Measurements from ENCODE around the gene CCDC93.

CCDC93 gene

DNA sequence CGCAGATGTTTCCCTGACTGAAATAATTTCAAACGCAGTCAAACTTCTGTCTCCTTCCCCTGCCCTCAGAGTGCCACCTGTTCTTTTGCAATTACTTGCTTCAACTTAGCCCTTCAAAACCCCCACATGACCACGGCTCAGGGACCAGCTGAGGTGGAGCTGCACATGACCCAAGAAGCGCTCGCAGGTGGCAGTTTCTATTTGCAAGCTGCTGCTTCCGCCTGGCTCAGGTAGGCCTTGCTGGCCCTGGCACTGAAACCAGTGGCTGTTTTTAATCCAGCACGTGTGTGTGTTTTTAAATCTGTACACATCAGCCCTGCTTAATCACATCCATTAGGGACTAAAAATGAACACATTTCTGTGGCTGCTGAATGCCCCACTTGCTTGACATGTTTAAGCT, 95.3 kb downstream of the CCDC93 start:
- TF ChIP-seq, protein P1, sequence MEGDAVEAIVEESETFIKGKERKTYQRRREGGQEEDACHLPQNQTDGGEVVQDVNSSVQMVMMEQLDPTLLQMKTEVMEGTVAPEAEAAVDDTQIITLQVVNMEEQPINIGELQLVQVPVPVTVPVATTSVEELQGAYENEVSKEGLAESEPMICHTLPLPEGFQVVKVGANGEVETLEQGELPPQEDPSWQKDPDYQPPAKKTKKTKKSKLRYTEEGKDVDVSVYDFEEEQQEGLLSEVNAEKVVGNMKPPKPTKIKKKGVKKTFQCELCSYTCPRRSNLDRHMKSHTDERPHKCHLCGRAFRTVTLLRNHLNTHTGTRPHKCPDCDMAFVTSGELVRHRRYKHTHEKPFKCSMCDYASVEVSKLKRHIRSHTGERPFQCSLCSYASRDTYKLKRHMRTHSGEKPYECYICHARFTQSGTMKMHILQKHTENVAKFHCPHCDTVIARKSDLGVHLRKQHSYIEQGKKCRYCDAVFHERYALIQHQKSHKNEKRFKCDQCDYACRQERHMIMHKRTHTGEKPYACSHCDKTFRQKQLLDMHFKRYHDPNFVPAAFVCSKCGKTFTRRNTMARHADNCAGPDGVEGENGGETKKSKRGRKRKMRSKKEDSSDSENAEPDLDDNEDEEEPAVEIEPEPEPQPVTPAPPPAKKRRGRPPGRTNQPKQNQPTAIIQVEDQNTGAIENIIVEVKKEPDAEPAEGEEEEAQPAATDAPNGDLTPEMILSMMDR (IDR thresholded peaks at IDR 0.05; ENCODE audit: control extremely low read depth, extremely low read depth, low read depth, missing control alignments) = no peak
- POLR2A ChIA-PET = no interaction called here
- DNase-seq (ENCODE audit: extremely low spot score) = no peak
- CTCF ChIA-PET = interaction anchor here (0.9 to 1.0 kb wide), 3 partner anchors 85 to 114 kb away, joined by 3 read pairs; partner anchors contain the start of gene DDX18

DNA sequence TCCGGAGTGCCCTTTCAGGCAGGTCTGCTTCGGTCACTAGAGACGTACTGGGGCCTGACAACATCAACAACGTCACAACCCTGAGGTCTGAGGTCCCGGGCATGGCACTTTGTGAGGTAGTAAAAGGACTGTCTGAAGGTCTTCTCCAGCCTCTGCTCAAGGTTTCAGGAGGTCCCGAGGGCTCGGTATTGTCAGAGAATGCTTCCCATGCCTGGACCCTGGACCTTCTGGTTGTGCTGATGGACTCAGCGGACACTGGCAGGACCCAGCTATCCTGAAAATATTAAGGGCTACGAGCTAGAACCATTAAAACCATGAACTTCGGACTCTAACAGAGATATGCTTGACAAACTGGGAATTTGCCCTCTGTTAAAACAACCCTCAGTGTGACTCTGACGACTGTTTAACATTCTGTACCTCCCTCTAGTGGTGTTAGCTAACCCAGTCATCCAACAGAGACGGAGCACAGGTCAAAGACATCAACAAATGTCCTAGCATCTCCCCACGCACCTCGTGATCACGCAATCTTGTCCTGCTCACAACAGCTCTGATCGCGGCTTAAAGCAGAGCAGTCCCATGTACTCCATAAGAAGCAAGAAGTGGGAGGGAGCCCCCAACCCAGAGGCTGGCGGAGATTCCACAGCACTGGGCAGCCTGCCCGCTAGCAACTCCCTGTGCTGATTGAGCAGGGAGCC, 96.5 kb downstream of the CCDC93 start:
- ChIA-PET POLR2A (no interaction called here), CTCF (interaction anchor here (0.8 to 0.9 kb wide), 2 partner anchors 9 to 86 kb away, joined by 3 read pairs; no protein-coding TSS in a partner anchor)
- TF ChIP-seq, protein P1 (IDR thresholded peaks at IDR 0.05; ENCODE audit: control extremely low read depth, extremely low read depth, low read depth, missing control alignments) = no peak
- DNase-seq (ENCODE audit: extremely low spot score) = no peak

DNA sequence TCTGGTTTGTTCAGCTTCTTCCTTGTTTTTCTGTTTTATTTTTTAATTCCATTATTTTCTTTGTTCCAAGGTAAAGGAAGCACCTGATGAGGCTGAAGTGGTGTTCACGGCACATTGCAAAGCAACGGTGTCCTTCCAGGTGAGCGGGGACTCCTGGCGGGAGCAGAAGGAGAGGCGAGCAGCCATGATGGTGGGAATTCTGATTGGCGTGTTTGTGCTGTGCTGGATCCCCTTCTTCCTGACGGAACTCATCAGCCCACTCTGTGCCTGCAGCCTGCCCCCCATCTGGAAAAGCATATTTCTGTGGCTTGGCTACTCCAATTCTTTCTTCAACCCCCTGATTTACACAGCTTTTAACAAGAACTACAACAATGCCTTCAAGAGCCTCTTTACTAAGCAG, 110.9 kb downstream of the CCDC93 start:
- TF ChIP-seq, protein P1 (IDR thresholded peaks at IDR 0.05; ENCODE audit: control extremely low read depth, extremely low read depth, low read depth, missing control alignments) = no peak
- no peak for DNase-seq (ENCODE audit: extremely low spot score)
- ChIA-PET POLR2A (no interaction called here), CTCF (interaction anchor here (1.5 kb wide), 1 partner anchor 13 kb away, joined by 3 read pairs; no protein-coding TSS in a partner anchor)

DNA sequence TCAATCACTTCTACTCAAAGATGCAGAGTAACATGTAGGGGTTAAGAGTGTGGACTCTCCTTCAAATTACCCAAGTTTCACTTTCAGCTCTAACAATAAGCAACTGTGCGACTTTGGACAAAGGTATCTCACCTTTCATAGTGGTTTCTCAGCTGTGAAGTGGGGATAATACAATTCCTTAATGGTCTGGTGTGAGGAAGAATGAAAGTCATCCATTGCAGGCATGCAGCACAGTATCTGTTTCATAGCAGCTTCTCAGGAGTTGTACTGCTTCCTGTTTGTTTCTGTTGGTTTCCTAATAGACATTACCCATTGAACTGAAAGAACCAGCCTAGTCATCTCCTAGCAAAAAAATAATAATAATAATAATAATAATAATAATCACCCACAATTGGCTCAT, 125.0 kb downstream of the CCDC93 start:
- TF ChIP-seq, protein P1 (IDR thresholded peaks at IDR 0.05; ENCODE audit: control extremely low read depth, extremely low read depth, low read depth, missing control alignments) = no peak
- POLR2A ChIA-PET = interaction anchor here (0.7 kb wide), 1 partner anchor 108 kb away, joined by 3 read pairs; no protein-coding TSS in a partner anchor
- no peak for DNase-seq (ENCODE audit: extremely low spot score)
- CTCF ChIA-PET = interaction anchor here (1.4 kb wide), 1 partner anchor 75 kb away, joined by 3 read pairs; the partner anchor contains the start of gene DDX18

DNA sequence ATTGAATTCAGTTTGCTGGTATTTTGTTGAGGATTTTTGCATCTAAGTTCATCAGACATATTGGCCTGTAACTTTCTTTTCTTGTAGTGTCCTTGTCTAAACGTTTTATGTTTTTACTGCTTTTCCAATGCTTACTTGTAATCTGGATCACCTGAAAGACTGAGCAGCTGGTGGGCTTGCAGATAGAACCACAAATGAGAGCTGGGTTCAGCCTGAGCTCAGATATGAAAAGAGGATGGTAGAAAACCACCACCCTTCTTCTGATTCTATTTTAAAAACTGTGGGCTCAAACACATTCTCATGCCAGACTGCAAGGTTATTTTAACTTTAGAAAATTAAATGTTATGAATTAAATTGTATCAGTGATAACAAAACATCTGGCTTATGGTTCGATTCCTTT, 128.6 kb downstream of the CCDC93 start:
- ChIA-PET CTCF (interaction anchor here (0.6 kb wide), 1 partner anchor 71 kb away, joined by 3 read pairs; the partner anchor contains the start of gene DDX18), POLR2A (no interaction called here)
- DNase-seq (ENCODE audit: extremely low spot score) = no peak
- TF ChIP-seq, protein P1 (IDR thresholded peaks at IDR 0.05; ENCODE audit: control extremely low read depth, extremely low read depth, low read depth, missing control alignments) = no peak

DNA sequence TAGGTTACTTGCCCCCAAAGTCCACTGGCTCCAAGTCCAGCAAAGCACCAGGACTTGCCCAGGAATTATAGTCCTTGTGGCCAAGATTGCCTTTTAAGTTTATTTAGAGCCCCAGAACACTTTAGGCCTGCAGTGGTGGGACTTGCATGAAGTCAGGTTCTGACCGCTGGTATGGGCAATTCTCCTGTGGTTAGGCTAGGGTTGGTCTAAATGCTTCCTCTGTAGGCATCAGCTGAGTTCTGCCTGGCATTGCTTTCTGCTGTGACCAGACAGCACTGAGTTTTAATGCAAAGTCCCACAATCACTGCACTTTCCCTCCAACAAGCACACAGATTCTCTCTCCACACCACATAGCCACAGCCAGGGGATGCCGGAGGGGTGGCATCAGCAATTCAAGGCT, 134.9 kb downstream of the CCDC93 start:
- CTCF ChIA-PET = no interaction called here
- DNase-seq (ENCODE audit: extremely low spot score) = no peak
- POLR2A ChIA-PET = no interaction called here
- TF ChIP-seq, protein P1 (IDR thresholded peaks at IDR 0.05; ENCODE audit: control extremely low read depth, extremely low read depth, low read depth, missing control alignments) = no peak

Data from GM10248 (cell line).